ENCODE data around the gene SLC15A5.

DNA sequence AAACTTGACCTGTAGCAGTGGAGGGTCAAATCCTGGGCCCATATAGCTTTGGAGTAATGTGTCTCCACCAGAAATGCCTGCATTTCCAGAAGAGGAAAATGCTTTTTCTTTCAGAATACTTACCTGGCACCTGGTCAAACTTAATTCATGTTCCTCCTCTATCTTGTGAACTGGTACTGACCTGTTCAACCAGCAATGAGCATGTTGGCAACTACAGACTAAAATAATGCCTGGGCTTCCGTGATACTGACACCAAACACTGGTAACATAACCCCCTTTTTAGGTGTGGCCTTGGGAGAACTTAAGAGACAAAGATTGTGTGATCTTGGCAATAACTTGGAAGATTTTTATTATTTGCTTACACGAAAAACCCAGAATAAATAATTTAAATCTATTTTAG is 46.2 kb upstream of the SLC15A5 start:
- TF ChIP-seq POLR2A (IDR thresholded peaks at IDR 0.05) (no peak), POLR2AphosphoS5 (IDR thresholded peaks at IDR 0.05; ENCODE audit: insufficient read depth in 1 of 2, low read depth in 1 of 2) (no peak)
- TF ChIP-seq, protein P1, sequence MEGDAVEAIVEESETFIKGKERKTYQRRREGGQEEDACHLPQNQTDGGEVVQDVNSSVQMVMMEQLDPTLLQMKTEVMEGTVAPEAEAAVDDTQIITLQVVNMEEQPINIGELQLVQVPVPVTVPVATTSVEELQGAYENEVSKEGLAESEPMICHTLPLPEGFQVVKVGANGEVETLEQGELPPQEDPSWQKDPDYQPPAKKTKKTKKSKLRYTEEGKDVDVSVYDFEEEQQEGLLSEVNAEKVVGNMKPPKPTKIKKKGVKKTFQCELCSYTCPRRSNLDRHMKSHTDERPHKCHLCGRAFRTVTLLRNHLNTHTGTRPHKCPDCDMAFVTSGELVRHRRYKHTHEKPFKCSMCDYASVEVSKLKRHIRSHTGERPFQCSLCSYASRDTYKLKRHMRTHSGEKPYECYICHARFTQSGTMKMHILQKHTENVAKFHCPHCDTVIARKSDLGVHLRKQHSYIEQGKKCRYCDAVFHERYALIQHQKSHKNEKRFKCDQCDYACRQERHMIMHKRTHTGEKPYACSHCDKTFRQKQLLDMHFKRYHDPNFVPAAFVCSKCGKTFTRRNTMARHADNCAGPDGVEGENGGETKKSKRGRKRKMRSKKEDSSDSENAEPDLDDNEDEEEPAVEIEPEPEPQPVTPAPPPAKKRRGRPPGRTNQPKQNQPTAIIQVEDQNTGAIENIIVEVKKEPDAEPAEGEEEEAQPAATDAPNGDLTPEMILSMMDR (IDR thresholded peaks at IDR 0.05) = no peak

Data from vagina (tissue), 2 donors.